GM18508 (cell line): ENCODE results near the gene KLHL22.
"Not testable (repeated sequence)": the region's sequence is repeated elsewhere in the genome, so short reads cannot be mapped to it uniquely, and the experiment has no call there.

Experiments
- ATAC-seq: cut with Tn5 transposase; IDR thresholded peaks from one replicate; pipeline ENCODE4 v1.9.1; 2021; ENCODE audit warnings: moderate number of reproducible peaks; ENCODE audit not compliant: insufficient read depth, unreplicated experiment

Gene KLHL22

GRCh38 chr22:20423906-20424551, 71.6 kb downstream of the KLHL22 start:
- ATAC-seq: no peak

DNA sequence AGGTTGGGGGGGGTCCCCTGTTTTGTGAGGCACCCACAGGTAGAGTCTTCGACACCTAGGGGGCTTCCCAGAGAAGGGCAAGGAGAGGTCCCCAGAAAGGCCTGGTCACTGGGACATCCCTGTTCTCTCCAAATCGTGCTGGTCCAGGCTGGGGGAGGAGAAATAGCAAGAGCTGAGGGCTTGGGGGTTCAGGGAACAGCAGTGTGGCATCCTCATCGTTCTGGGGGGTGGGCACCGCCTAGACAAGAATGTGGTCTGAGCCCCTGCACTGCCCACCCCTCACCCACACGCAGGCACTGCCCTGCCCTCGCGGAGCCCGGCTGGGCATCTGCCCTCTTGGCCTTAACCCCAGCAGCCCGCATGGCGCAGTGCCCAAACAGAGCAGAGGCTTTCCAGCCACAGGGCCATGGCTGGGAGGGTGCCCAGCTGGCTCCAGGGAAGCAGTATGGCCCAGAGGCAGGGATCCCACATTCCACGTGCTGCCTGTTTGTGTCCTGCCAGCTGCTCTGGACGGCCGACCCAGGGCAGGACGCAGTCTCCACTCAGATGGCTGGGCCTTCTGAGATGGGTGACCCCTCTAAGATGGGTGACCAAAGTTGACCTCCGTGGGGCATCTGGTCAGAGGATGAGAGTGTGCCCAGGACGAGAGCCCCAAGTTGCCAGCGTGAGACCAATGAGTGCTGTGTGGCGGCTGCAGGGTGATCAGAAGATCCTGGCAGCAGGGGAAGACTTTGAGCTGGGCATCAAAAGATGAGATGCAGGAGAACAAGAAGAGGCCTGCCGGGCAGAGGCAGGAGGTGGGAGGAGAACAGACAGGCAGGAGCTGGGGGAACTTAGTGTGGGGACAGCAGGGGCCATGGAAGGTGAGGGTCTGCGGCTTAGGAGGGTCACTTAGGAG, 72.3 kb downstream of the KLHL22 start:
- ATAC-seq: no peak

- ATAC-seq: no peak
Observed at GRCh38 chr22:20422271-20423007, 73.2 kb downstream of the KLHL22 start.

GRCh38 chr22:20421507-20421874, 74.1 kb downstream of the KLHL22 start:
- no peak for ATAC-seq

- ATAC-seq: no peak
Observed at GRCh38 chr22:20420157-20420842, 75.3 kb downstream of the KLHL22 start.

DNA sequence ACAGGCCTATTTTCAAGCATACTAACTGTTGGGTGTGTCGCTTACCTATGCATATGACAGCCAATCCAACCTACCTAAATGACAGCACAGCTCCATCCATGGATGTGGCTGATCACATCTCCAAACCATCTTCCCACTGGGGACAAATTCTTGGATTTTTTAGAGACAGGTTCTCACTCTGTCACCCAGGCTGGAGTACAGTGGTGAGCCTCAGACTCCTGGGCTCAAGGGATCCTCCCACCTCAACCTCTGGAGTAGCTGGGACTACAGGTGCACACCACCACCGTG, 76.0 kb downstream of the KLHL22 start:
- ATAC-seq: no peak

DNA sequence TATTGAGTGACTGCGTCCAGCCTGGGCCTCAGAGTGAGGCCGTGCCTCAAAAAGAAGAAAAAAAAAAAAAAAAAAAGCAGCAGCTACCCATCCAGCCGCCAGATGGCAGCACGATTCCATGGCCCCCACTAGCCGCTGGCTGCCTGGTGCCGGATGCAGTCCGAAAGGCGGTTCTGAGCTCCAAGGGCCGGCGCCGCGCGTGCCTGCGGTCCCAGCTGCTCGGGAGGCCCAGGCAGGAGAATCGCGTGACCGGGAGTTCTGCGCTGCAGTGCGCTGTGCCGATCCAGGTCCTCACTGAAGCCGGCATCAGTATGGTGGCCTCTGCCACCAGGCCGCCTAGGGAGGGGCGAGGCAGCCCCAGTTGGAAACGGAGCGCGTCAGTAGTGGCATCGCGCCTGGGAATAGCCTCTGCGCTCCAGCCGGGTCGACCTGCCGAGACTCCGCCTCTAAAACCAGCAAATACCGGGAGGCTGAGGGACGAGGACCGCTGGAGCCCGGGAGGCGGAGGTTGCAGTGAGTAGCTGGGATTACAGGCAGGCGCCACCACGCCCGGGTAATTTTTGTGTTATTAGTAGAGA, 77.3 kb downstream of the KLHL22 start:
- no peak for ATAC-seq

DNA sequence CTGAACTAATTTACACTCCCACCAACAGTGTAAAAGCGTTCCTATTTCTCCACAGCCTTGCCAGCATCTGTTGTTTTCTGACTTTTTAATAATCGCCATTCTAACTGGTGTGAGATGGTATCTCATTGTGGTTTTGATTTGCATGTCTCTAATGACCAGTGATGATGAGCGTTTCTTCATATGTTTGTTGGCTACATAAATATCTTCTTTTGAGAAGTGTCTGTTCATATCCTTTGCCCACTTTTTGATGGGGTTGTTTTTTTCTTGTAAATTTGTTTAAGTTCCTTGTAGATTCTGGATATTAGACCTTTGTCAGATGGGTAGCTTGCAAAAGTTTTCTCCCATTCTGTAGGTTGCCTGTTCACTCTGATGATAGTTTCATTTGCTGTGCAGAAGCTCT, 79.9 kb downstream of the KLHL22 start:
- not testable (repeated sequence) for ATAC-seq

GRCh38 chr22:20415241-20415640, 80.4 kb downstream of the KLHL22 start:
- ATAC-seq: not testable (repeated sequence)

GRCh38 chr22:20414450-20414849, 81.1 kb downstream of the KLHL22 start:
- ATAC-seq: no peak

DNA sequence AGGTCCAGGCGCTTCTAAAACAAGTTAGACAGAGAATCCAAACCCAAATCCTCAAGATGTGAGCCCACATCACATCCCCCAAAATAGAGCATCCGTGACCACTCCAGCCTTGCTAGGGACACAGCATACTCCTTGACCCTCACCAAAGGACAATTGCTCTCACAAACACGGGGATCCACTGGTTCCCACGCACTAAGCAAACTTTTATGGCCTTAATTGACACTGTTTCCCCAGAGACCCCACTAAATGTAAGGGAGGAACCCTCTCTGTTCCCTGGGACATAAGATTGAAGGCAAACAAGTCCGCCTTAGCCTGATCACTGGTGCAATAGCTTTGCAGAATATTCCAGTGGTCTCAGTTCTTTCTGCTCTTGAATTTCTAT, 81.5 kb downstream of the KLHL22 start:
- no peak for ATAC-seq

DNA sequence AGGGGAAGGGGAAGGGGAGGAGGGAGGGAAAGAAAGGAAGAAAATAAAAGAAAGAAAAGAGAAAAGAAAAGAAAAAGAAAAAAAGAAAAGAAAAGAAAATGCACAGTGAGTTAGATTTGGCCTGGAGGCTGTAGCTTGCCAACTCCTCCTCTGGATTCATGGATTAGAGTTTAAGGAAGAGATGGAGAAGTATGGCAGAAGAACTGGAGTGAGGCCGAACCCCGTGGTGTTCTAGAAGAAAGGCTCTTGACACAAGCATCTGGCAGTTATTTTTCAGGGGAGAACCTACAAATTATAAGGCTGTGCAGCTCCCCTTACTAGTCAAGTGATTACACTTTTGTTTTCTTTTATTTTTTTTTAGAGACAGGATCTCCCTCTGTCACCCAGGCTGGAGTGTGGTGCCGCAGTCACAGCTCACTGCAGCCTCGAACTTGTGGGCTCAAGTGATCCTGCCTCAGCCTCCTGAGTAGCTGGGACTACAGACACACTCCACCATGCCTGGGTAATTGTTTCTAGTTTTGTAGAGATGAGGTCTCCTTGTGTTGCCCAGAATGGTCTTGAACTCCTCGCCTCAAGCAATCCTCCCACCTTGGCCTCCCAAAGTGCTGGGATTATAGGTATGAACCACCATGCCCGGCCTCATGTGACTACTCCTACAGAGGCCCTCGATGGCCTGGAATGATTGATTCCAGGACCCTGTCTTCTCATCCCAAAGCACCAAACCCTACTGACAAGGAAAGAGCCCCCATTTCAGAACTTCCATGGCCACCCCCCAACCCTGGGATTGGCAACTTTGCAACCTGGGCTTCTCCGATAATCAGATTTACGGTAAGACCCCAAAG, 82.2 kb downstream of the KLHL22 start:
- ATAC-seq: no peak

- no peak for ATAC-seq
Observed at GRCh38 chr22:20412474-20413216, 83.0 kb downstream of the KLHL22 start.

DNA sequence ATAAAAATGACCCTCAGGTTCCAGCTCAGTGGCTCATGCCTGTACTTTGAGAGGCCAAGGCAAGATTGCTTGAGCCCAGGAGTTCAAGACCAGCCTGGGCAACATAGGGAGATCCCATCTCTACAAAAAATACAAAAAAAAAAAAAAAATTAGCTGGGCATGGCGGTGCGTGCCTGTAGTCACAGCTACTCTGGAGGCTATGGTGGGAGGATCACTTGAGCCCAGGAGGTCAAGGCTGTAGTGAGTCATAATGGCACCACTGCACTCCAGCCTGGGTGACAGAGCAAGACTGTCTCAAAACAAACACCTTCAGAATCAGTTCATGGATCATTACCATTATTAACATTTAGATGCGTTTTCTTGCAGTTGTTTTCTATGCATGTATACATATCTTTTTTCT, 86.2 kb downstream of the KLHL22 start:
- not testable (repeated sequence) for ATAC-seq

GRCh38 chr22:20408891-20409290, 86.7 kb downstream of the KLHL22 start:
- ATAC-seq: no peak

DNA sequence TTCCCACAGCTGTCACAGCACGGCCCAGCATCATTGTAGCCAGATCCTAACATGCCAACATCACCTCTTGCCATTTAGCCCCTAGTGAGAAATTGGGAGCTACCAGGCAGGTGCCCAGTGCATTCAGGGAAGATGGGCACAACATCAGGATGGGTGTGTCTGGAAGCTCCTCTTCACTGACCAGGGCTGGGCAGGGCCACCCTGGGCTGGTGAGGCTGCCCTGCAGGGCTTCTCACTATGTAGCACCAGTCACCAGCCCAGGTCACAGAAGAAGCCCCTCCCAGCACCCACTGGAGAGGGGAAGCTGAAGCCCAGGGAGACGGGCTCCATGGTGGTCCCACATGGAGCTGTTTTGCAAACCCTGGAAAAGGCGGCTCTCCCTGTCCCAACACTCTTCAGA, 87.8 kb downstream of the KLHL22 start:
- no peak for ATAC-seq

DNA sequence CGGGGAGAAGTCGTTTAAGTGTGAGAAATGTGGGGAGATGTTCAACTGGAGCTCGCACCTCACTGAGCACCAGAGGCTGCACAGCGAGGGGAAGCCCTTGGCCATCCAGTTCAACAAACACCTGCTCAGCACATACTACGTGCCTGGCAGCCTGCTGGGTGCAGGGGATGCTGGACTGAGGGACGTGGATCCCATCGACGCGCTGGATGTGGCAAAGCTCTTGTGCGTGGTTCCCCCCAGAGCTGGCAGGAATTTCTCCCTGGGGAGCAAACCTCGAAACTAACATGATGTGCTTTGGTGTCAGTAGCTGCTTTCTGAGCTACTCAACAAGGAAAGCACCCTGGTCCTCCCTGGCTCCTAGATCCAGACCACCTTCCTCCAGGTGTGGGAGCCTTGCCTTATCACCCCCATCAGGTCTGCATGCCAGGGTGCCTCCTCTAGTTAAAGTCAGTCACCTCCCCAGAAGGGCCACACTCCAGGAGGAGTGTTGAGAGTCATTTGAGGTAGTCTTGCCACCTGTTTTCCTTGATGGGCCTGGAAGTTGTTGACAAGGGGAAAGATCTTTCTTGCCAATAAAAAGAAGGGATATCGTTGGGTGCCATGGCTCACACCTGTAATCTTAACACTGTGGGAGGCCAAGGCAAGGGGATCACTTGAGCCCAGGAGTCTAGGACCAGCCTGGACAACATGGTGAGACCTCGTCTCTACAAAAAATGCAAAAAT, 88.7 kb downstream of the KLHL22 start:
- ATAC-seq: no peak

DNA sequence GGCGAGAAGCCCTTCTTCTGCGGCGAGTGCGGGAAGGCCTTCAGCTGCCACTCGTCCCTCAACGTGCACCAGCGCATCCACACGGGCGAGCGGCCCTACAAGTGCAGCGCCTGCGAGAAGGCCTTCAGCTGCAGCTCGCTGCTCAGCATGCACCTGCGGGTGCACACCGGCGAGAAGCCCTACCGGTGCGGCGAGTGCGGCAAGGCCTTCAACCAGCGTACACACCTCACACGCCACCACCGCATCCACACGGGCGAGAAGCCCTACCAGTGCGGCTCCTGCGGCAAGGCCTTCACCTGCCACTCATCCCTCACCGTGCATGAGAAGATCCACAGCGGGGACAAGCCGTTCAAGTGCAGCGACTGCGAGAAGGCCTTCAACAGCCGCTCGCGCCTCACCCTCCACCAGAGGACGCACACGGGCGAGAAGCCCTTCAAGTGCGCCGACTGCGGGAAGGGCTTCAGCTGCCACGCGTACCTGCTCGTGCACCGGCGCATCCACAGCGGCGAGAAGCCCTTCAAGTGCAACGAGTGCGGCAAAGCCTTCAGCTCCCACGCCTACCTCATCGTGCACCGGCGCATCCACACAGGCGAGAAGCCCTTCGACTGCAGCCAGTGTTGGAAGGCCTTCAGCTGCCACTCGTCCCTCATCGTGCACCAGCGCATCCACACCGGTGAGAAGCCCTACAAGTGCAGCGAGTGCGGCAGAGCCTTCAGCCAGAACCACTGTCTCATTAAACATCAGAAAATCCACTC, 89.5 kb downstream of the KLHL22 start:
- no peak for ATAC-seq
